GOT3 (cell line): ENCODE measurements around the gene DIS3L2.
"Not testable (repeated sequence)": the region's sequence is repeated elsewhere in the genome, so short reads cannot be mapped to it uniquely, and the experiment has no call there.

Source experiments
- DNase-seq: peaks from one replicate; lab custom pipeline; 2025; ENCODE audit warnings: mixed read lengths; lab: John Stamatoyannopoulos, UW

The DIS3L2 gene

DNA sequence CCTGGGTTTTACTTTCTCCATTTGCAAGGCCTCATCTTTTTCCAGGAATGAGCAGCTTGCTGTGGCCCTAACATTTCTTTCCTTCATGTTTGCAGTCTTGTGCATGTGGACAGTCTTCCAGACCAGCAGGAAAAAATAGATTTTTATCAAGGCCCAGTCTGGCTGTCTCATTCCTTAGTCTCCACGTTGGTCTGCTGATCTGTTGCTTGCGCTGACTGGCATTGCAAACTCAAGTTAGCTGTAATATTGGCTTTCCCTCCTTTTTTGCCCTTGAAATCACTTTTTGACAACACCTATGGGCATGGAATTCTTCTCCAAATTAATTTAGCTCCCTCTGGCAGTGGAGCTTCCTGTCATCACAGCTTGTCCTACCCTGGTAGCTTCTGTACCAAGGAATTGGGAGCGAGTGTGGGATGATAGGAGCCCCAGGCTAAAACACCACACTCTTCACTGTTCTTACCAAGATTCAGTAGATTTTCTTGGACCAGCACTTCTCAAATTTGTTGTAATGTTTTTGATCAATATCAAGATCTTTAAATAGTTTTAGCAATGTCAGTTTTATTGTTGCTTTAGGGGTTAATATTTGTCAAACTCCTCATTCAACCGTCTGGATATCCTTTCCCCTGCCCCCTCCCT is 48.2 kb downstream of the DIS3L2 start:
- DNase-seq, result no peak

DNA sequence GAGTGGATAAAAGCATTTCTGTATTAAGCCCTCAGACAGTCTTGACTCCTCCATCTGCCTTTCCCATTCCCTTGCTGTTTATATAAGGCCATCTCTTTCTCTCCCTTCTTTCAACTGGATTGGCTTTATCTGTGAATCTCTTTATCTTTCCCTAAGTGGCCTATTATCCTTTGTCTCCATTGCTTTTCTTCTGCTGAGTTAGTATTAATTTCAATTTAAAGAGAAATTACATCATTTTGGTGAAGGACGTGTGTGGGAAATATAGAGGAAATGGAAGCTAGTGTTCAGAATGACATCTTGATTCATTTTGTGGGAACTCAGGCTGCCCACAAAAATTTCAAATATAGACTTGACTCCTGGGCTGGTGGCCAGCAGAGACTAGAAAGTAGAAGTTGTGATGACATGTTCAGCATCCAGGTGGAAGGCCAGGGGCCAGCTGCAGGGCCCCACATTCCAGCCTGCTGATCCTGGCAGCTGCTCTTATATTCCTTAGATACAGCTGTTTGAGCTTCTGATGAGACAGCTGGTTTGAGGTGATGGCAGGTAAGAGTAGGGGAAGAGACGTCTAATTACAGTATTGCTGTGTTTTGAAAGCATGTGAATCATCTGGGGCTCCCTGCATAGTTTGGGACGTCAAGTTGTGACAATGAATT is 52.3 kb downstream of the DIS3L2 start:
- DNase-seq, result no peak

DNA sequence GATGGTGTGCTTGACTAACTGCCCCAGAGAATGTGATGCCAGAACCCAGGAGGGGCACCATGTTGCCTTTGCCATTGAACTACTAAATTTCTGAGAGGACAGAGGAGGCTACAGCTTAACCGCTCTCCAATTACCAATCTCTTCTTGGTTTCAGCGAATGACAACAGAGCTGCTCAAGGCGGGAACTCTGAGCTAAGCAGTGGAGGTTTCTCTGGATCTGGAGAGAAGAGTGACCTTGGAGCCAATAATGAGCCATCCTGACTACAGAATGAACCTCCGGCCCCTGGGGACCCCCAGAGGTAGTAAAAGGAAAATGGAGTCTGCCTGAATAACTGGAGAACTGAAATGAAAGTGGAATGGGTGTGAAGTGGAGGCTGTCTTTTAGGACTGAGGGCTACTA is 53.2 kb downstream of the DIS3L2 start:
- no peak for DNase-seq

DNA sequence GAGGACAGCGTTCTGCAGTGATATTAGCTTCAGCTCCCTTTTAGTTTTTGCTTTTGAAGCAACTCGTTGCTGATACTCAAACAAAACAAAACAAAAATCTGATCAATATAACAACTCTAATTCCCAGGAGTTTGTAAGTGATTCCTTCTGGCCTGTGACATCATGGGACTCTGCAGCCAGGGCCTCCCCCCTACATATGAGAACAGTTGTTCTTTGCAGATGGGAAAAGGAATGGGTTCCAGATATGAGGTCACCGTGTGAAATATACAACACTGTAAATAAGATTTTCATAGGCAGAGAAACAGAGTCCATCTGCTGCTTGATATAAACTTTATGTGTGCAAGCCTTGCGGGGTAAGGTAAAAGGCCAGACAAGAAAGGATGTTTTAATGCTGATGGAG is 56.7 kb downstream of the DIS3L2 start:
- no peak for DNase-seq

DNA sequence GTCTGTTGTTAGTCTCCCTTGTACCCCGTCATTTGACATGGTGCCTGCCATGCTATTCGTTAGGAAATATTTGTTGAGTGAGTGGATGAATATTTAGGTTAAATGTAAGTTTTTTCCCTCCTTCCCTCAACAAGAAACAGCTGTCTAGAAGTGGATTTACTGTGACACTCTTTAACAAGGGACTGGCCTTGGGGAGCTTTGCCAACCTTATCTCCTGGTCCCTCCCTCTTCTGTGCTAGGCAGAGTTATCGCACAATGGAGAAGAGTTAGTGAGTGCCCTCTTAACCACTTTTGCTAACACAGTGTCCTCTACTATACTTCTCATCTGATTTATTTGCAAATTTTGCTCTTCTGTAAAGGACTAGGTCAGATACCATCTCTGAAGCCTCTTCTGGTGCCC is 61.2 kb downstream of the DIS3L2 start:
- no peak for DNase-seq

DNA sequence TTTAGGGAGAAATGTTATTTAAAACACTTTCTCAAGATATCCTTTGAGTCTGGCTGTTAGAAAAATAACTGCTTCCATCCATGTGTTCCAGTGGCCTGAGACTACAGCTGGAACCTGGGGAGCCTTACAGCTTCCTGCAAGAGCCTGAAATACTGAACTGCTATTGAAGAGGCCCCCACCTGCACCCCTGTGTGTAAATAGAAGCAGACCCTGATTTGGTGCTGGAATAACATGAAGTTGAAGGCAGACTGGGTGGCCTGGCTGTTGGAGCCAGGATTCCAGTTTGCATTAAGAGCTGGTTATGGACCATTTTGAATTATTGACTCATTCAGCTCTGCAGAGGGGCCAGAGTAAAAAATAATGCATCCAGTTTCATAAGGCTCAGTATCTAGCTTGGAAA is 61.9 kb downstream of the DIS3L2 start:
- no peak for DNase-seq

DNA sequence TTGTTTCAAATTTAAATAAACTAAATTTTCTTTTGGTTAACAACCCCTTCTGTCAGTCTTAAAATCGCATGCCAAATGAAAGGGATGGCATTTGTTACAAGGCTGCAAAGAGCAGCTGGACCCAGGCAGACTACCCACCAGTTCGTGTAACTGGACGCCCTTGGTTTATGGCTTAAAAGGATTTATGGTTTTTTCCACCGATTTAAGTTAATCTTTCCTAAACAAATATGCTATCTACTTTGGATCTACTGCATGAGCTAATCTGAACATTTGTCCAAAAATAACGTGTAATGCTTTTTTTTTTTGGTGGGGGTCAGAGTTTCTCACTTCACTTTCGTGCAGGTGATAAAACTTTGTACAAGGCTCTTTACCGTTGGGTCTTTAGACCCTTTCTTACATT is 62.9 kb downstream of the DIS3L2 start:
- DNase-seq, result no peak

DNA sequence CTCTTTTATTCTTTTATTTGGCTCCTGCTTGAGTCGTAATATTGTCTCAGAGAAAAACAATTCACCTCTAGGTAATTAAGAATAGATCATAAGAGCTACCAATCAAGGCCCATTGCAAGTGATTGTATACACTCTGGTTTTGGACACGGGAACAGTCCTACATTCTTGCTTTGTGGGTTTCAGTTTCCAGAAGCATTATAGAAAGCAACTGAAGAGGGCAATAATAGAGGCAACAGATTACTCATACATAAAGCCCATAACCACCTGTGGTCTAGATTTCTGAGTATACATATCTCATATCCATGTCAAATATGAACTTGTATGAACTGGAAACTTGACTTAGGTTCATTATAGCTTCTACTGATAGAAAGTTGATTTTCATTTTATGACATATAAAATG is 65.4 kb downstream of the DIS3L2 start:
- DNase-seq, result no peak

DNA sequence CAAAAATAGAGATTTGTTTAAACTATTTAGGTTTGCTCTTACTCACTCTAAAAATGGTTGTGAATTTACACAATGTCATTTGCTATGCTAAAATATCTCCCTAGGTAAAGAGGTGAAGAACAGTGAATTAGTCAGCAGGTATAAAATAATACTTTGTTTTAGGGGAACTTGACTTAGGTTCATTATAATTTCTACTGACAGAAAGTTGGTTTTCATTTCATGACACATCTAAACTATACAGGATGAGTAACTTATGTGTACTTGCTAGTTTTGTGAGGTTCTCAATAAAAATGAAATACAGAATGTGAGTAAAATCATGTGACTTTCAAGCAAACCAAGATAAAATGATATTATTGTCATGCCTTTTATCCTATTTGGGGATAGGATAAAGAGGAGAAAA is 66.0 kb downstream of the DIS3L2 start:
- no peak for DNase-seq

DNA sequence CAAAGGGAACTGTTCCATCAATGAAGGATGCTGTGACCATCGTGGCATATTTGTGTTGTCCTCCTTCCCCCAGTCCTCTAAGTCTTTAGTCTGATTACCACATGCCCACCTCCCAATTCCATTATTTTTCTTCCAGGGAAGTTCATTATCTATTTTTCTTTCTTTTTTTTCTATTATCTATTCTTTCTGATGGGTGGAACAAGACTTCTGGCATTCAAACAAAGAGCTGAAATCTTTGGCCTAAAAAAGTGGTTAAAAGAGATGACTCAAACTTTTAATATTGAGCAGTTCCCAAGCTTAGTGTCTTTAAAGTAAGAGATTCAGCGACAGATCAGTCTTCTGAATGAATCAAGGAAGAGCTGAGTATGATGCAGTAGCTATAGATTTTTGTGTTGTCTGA is 66.6 kb downstream of the DIS3L2 start:
- no peak for DNase-seq

DNA sequence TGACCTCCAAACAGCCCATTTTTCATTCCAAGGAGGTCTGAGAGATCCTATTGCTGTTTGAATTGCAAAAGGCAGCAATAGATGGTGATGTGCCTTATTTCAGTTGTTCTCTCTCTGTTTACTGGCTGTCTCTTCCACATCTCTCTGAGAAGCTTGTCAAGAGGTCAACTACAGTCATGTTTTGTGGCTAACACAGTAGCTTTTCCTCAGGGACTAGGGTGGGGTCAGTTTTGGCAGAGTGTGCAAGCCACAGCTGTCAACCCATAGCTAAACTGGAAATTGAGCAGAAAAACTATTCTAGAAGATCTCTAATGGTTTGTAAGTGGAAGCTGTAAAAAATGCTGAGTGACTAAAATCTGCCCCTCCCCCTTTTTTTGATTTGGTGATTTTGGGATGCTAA is 67.1 kb downstream of the DIS3L2 start:
- DNase-seq, result no peak

DNA sequence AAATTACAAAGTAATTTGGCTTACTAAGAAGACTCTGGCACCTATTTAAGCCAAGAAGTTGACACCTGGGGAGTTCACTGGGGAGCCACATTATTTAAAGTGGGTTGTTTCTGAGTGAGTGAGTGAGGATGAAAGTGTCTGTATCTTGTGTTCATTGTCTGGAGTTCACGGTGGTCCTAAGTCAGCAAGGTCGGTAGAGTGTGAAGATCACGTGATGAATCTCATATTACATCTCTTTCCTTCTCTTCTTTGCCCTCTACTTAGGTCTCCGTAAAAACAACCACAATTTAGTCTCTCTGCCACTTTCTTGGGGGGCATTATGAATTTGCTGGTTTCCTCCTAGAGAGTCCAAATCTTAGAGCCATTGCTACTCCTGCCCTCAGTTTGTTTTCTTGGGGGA is 67.8 kb downstream of the DIS3L2 start:
- no peak for DNase-seq

DNA sequence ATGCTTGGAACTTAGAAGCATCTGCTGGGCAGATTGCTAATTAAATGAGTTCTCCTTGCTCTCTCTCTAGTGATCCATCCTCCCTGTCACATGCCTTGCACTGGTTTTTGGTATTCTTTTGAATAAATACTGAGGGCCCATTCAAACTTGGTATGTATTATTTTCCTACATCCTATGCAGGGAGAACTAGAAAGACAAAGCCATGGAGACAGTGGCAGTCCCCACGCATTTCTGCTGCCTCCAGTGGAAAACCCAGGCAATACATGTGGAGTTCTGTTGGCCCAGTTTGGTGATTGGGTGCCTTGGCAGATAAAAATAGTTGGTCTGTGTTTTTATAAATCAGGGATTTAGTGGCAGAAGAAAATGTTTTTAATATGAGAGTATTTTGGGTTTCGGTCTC is 68.7 kb downstream of the DIS3L2 start:
- DNase-seq, result no peak

DNA sequence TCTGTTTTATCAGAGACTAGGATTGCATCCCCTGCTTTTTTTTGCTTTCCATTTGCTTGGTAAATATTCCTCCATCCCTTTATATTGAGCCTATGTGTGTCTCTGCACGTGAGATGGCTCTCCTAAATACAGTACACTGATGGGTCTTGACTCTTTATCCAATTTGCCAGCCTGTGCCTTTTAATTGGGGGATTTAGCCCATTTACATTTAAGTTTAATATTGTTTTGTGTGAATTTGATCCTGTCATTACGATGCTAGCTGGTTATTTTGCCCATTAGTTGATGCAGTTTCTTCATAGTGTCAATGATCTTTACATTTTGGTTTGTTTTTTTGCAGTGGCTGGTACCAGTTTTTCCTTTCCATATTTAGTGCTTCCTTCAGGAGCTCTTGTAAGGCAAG is 73.8 kb downstream of the DIS3L2 start:
- DNase-seq, result not testable (repeated sequence)

DNA sequence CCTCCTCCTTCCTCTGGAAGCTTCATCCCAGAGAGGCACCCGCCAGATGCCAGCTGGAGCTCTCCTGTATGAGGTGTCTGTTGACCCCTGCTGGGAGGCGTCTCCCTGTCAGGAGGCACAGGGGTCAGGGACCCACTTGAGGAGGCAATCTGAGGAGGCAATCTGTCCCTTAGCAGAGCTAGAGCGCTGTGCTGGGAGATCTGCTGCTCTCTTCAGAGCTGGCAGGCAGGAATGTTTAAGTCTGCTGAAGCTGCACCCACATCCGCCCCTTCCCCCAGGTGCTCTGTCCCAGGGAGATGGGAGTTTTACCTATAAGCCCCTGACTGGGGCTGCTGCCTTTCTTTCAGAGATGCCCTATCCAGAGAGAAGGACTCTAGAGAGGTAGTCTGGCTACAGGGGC is 75.4 kb downstream of the DIS3L2 start:
- not testable (repeated sequence) for DNase-seq

DNA sequence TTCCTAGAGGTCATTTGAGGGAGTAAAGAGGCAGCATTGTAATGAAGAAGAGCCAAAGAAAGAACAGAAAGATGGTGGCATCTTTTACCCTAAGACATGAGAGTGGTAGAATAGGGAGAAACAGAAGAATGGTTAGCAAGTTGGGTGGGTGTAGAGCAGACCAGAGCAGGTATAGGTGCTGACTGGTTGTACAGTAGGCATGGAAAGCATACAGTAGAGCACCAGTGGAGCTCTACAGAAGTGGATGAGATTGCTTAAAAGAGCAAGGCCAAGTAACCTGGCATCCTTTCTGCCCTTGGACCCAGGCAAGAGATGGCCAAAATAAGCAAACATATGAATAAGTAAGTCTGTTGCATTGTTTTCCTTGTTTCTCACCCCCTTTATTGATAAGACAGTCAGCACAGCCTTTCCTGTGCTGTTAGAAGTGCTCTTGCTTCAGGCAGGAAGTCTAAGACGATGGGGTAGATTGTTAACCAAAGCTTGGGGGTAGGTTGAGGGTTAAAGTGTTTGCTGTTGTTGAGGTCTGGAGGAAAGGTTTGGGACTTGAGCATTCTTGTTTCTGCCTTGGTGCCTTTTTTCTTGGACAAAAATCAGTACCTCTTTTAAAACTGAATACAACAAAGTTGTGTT is 76.9 kb downstream of the DIS3L2 start:
- no peak for DNase-seq

DNA sequence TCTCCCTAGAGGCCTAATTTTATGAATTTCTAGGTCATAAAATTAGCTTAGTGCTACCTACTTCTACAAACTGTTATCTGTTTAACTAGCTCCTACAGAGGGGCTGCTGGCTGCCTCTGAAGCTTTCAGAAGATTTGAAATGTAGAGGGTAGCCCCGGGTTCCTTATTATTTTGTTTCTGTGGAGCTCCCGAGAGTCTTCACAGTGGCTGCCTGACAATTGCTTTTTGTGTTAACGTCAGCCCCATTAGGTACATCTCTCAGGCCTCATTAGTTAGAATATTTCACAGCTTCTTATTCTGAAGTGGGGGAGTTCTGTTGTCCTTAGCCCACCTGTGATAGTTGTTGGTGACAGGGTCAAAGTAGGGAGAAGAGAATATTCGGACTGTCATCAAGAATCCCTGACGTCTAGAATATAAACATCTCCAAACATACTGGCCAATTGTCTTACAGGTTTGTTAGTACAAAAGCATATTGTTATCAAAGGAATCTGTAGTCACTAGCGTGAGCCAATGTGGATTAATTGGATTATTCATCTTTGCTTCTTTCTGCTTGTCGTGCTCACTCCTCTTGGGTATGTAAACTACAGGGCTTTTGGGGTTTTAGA is 77.5 kb downstream of the DIS3L2 start:
- no peak for DNase-seq

DNA sequence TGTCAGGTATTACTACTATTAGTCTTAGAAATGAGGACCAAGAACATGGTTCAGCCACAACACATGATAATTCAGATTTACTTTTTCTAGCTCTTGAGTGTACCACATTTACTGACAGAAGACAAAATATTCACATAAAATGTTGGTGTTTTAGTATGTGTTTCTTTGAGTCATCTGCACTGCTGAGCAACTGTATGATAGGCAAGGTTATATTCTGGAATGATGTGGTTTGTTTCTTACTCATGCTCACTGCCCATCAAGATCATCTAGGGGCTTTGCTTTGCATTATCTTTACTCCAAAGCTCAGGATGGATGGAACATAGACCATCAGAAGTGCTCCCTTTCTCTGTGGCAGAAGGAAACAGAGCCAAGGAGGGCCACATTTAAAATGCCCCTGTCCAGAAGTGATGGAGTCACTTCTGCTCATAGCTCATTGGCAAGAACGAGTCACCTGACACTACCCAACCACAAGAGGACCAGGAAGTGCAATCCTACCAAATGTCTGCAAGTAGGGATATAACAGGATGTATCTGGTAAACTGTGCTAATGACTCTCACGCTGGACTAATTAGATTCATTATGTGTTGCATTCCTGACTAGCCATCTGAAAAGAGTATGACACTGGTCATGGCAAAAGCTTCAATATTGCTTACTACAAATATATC is 81.5 kb downstream of the DIS3L2 start:
- no peak for DNase-seq

DNA sequence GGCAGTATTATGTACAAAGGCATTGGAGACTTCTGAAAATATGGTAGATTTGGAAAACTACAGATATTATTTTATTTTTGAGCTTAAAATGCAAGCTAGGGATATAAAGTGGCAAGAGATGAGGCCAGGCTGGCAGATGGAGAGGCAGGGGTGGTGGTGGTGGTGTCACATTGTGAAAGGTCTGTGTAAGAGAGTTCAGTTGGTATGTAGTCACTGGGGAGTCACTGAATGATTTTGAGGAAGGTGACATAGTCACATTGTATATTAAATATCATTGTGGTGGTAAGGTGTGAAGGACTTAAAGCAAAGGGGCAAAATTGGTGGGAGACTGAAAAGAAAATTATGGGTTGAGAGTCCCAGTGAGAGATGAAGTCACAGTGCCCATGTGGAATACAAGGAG is 82.5 kb downstream of the DIS3L2 start:
- DNase-seq, result no peak

DNA sequence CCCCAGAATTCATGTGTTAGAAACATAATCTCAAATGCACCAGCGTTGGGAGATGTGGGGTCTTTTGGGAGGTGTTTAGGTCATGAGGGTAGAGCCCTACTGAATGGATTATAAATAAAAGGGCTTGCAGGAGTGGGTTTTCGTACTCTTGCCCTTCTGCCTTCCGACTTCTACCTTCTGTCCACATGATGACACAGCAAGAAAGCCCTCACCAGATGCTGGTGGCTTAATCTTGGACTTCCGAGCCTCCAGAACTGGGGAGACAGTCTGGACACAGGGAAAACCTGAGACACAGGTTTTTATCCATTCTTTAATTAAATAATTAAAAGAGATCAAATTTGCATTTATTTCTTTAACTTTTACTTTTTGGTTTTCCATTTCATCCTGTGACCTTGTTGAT is 87.8 kb downstream of the DIS3L2 start:
- no peak for DNase-seq

DNA sequence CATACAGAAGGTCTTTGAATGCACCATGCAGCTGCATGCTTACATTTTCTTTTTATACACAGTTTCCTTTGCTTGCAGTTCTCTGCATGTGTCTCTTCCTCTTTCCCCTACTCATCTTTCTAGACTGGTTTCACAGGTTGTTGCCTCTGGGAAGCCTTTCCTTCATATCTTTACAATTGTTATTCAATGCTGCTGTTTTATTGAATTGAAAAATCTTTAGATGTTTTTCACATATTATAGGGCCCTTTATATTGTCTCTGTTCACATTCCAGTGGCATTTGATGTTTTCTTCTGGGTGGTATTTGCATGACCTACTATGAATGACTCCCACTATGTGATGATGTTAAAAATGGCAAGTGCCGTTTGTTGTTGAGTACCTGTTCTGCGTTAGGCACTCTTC is 91.1 kb downstream of the DIS3L2 start:
- no peak for DNase-seq

DNA sequence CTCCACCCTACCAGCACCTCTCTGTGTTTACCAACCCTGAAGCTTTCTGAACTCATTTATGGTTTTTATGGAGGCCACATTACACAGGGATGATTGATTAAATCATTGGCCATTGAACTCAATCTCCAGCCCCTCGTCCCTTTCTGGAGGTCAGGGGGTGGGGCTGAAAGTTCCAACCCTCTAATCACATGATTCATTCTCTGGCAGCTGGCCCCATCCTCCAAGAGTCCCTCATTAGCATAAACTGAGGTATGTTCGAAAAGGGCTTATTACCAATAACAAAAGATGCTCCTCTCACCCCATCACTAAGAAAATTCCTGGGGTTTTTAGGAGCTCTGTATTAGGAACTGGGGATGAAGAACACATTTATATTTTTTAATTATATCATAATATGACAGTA is 92.3 kb downstream of the DIS3L2 start:
- DNase-seq, result no peak
